Activated T-helper 1 cell treated with anti-CD3 and anti-CD28 coated beads, Interleukin-2, amount 50 U/mL, for 16 hours (primary cell): ENCODE results near the gene CDCA4.

Experiments used
- DNase-seq, 2 donors: peaks; one replicate each; pipeline ENCODE4 v3.0.0-alpha.2; 2020; ENCODE audit warnings: low read depth in 1 of 2, low spot score in 1 of 2

Gene CDCA4

GRCh38 chr14:104976198-104977007, 44.5 kb downstream of the CDCA4 start:
- DNase-seq: peak; percentile 80 to 85

- no peak for DNase-seq
Measured at GRCh38 chr14:104975481-104976197, 45.2 kb downstream of the CDCA4 start.

- DNase-seq: no peak
Measured at GRCh38 chr14:104974665-104975390, 46.1 kb downstream of the CDCA4 start.

- no peak for DNase-seq
Measured at GRCh38 chr14:104974146-104974541, 46.7 kb downstream of the CDCA4 start.

GRCh38 chr14:104973385-104974145, 47.3 kb downstream of the CDCA4 start:
- DNase-seq: no peak

- DNase-seq: no peak
Measured at GRCh38 chr14:104973135-104973384, 47.8 kb downstream of the CDCA4 start.

- DNase-seq: no peak
Measured at GRCh38 chr14:104972301-104973134, 48.4 kb downstream of the CDCA4 start.

- no peak for DNase-seq
Measured at GRCh38 chr14:104971447-104972240, 49.2 kb downstream of the CDCA4 start.

GRCh38 chr14:104970231-104971068, 50.4 kb downstream of the CDCA4 start:
- no peak for DNase-seq

GRCh38 chr14:104969741-104970230, 51.1 kb downstream of the CDCA4 start:
- no peak for DNase-seq

GRCh38 chr14:104968541-104969401, 52.1 kb downstream of the CDCA4 start:
- no peak for DNase-seq

- no peak for DNase-seq
Measured at GRCh38 chr14:104968153-104968527, 52.7 kb downstream of the CDCA4 start.

GRCh38 chr14:104967386-104968152, 53.3 kb downstream of the CDCA4 start:
- DNase-seq: no peak

GRCh38 chr14:104966981-104967385, 53.9 kb downstream of the CDCA4 start:
- DNase-seq: no peak

GRCh38 chr14:104966261-104966865, 54.5 kb downstream of the CDCA4 start:
- no peak for DNase-seq

- no peak for DNase-seq
Measured at GRCh38 chr14:104965561-104966231, 55.2 kb downstream of the CDCA4 start.
